Stimulated activated CD4-positive, alpha-beta T cell treated with anti-CD3 and anti-CD28 coated beads, Interleukin-15, amount 100 ng/mL, for 48 hours (primary cell): Measurements from ENCODE around the gene STK11.
A peak's percentile ranks its signal among the peaks of the same experiment; 100 is the strongest.
"Not testable (repeated sequence)": the region's sequence is repeated elsewhere in the genome, so short reads cannot be mapped to it uniquely, and the experiment has no call there.

ENCODE experiments used
- DNase-seq, 2 donors: peaks; one replicate each; pipeline ENCODE4 v3.0.0-alpha.2; 2020; ENCODE audit warnings: low read depth in 2 of 2

STK11 gene

DNA sequence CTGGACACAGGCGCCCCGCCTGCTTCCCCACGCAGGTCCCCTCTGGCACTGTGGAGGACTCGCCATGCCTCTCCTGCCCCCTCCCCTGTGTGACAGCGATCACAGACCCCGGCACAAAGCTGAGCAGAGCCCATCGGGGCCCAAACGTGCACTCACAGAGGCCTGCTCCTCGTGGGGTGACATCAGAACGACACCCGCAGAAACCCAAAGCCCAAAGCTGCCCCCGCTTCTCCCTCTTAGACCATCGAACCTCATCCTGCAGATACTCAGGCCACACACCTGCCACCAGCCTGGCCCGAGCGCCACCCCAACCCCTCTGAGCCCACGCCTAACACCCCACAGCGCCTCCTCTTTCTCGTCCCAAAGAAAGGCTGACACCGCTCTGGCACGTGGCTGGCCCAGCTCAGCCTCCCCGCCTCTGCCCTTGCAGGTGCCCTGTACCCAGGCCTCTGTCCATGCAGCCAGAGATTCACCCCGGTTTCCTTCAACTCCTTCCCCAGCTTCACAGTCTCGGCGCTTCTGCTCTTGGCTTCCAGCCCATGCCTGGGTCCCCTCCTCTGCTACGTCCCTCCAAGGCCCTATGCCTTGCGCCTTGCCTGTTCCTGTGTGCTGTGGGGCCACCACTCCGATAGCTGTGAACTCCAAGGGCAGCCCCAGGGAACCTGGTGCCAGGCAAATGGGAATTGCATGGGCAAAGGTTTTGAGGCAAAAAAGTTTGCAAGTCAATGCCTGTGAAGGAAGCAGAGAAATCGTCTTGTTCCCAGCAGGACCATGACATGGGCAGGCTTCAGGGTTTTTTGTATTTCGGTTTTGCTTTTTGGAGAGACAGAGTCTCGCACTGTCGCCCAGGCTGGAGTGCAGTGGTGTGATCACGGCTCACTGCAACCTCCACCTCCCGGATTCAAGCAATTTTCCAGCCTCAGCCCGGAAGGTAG lies 33.1 kb downstream of the STK11 start:
- no peak for DNase-seq

DNA sequence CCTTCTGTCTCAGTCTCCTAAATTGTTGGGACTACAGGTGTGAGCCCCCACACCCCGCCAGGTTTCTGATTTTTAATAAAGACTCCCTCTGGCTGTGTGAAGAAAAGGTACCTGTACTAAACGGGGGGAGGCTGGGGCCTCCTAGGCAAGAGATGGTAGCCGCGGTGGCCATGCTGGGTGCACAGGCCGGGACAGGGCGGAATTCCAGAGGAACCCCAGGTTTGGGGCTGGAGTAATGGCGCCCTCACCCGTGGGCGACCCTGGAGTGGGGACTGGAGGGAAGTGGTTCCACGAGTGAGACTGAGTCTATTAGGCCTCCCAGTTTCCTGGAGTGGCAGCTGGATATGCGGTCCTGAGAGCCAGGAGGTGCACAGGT lies 33.8 kb downstream of the STK11 start:
- no peak for DNase-seq

DNA sequence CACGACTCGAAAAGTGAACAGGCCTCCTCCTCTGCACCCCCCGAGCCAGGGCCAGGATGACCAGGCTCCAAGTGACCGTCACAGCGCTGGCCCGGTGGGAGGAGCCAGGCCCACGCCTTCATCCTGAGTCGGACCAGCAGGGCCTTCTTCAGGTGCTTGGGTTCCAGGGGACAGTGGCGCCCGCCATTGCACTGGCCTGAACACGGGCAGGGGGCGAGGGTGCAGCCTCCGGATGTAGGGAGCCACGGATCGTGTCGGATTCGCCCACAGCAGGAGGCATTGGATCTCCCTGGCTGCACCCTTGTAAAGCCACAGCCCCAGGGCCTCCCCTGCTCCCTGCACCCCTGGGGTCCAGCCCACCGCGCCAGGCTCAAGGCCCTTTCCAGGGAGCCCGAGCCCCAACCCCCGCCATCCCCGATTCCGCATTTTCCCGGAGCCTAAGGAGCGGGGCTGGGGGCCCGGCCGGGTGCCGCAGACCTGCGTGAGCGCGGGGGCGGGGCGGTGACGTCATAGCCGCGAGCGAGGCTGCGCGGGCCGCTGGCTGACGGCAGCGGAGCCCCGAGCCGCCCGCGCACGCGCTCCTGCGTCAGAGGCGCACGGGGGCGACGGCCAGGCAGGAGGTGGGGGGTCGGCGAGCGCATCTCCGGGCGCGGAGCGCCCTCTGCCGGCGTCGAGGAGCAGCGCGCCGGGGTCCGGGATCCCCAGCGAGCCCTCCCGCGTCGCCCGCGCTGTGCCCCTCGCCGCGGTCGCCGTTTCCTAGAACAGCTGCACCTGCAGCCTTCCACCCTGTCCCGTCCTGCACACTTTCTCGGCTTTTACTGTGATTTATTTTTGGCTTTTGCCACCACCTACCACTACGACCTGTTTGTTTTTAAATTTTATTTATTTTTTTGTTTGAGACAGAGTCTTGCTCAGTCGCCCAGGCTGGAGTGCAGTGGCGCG lies 34.5 kb downstream of the STK11 start:
- DNase-seq = peak; percentile 84 to 96

DNA sequence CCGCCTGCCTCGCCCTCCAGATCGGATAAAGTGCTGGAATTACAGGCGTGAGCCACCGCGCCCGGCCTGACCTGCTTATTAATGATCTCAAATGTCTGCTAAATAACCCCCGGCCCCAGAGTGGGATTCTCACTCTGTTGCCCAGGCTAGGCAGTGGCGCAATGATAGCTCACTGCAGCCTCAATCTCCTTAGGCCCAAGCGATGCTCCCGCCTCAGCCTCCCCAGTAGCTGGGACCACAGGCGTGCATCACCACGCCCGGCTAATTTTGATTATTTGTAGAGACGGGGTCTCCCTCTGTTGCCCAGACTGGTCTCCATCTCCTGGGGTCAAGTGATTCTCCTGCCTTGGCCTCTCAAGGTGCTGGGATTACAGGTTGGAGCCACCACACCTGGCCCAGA lies 35.3 kb downstream of the STK11 start:
- no peak for DNase-seq

DNA sequence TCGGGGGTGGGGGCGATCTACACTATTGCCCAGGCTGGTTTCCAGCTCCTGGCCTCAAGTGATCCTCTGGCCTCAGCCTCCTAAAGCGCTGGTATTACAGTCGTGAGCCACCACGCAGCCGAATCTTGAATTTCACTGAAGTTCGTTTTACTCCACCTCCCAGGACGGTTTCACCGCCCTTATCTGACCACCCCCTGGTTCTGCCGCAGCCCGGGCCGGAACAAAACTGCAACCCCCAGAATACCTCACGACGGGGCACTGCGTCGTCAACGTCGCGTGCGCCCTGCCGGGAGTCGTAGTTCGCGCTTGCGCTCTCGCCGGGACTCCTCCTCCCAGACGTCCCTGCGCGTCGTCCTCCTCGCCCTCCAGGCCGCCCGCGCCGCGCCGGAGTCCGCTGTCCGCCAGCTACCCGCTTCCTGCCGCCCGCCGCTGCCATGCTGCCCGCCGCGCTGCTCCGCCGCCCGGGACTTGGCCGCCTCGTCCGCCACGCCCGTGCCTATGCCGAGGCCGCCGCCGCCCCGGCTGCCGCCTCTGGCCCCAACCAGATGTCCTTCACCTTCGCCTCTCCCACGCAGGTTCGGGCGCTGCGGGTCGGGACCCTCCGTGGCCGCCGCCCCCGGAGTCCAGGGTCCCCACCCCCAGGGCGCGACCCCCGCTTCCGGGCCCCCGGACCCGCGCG lies 36.0 kb downstream of the STK11 start, which contains the start of gene ATP5F1D:
Gene ATP5F1D (plus strand): TSS at position 335 of the 679 bp plus-strand sequence. CDS start 100 bp downstream, at position 435.
- peak; percentile 86 to 96 for DNase-seq

DNA sequence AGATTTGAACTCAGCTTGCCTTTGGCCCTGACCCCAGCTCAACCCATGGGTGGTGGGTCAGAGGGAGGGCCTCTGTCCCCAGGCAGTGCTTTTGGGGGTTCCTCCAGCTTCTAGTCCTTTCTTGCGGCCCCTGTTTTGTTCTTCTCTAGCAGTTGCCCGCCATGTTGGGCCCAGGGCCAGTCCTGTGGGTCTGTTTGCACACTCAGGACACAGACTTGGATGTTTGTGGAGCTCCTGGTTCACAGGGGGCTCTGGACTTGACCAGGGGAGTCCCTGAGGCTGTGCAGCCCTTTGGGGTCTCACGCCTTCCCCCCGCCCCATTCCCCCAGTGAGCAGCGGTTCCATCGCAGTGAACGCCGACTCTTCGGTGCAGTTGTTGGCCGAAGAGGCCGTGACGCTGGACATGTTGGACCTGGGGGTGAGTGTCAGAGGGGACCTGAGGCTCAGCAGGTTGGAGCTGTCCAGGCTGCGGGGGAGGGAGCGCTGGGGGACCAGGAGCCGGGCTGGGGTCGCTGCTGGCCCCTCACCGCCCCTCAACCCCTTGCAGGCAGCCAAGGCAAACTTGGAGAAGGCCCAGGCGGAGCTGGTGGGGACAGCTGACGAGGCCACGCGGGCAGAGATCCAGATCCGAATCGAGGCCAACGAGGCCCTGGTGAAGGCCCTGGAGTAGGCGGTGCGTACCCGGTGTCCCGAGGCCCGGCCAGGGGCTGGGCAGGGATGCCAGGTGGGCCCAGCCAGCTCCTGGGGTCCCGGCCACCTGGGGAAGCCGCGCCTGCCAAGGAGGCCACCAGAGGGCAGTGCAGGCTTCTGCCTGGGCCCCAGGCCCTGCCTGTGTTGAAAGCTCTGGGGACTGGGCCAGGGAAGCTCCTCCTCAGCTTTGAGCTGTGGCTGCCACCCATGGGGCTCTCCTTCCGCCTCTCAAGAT lies 38.5 kb downstream of the STK11 start:
- DNase-seq = peak in 1 of 2 donors; percentile 87

DNA sequence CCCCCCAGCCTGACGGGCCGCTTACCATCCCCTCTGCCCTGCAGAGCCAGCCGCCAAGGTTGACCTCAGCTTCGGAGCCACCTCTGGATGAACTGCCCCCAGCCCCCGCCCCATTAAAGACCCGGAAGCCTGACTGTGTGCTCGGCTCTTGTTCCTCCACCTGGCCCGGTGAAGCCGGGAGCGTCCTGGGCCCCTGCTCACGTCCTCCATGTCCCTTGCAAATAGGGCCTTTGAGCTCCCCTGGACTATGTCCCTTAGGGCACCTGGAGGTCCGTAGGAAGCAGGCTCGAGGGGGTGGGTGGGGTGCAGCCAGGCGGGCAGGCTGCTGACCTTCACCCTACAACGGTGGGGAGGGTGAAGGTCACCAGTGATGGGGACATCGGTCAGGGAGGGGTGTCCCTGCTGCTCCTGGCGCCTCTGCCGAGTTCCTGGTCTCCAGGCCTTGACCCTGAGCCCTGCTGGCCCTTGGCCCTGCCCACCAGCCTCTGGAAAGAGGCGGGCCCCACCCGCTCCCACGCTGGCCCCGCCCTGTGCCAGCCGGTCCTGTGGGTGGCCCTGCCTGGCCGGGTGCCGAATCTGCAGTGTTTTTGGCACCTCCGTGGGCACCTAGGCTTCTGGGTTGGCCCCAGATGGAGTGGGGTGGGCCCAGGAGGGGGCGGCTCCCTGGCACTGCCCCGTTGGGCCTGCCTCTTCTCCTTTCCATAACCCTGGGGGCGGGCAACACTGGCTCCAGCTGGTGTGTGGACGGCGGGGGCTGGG lies 39.3 kb downstream of the STK11 start:
- DNase-seq = no peak

DNA sequence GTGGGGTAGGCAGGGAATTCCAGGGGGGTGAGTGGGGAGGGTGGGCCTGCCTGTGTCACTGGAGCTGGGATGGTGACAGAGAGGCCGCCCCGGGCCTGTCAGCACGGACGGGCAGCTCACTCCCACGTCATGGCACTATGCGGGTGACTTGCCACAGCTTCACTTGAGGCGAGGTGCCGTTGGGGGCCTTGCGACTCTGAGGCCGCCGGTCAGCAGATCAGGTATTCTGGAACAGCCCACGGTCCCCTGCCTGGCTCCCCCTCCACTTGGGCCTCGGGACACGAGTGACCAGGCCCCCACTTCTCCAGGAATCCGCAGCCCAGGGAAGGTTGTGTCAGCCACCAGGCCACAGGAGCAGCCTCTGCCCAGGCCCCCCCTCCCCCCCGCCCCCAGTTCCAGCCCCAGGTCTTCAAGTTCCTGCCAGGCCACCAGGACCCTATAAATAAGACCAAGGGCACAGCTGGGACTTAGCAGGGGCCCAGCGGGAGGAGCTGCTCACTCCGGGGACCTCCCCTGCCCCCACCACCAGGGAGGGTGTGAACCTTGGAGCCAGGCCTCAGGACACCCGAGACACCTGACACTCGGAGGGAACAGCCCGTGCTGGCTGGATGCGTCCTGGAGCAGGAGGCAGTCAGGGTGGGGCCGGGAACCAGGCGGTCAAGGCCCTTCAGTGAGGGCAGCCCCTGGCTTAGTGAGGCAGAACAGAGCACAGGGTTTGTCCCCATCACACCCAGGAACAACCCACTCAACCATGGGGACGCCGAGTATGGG lies 40.1 kb downstream of the STK11 start:
- no peak for DNase-seq

DNA sequence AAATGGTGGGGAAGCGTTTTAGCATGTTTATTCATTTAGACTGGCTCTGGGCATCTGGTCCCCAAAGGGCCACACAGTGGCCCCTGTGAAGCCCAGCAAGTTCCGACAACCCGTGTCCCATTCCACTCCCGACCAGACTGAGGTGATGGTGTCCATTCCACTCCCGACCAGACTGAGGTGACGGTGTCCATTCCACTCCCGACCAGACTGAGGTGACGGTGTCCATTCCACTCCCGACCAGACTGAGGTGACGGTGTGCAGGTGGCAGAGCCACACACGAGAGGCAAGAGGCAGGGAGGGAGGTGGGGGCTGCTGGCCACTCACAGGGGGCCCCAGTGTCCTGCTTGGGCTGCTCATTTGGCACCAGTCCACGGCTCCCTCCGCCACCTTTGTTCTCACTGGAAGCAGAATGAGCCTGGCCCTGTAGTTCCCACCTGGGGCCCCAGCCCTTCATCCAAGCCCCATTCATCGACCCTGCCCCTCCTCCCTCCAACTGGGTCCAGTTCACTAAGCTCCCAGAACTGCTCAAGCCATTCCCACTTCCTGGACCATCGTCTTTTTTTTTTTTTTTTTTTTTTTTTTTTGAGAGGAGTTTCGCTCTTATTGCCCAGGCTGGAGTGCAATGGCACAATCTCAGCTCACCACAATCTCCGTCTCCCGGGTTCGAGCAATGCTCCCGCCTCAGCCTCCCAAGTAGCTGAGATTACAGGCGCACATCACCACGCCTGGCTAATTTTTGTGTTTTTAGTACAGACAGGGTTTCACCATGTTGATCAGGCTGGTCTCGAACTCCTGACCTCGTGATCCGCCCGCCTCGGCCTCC lies 40.9 kb downstream of the STK11 start:
- not testable (repeated sequence) for DNase-seq

DNA sequence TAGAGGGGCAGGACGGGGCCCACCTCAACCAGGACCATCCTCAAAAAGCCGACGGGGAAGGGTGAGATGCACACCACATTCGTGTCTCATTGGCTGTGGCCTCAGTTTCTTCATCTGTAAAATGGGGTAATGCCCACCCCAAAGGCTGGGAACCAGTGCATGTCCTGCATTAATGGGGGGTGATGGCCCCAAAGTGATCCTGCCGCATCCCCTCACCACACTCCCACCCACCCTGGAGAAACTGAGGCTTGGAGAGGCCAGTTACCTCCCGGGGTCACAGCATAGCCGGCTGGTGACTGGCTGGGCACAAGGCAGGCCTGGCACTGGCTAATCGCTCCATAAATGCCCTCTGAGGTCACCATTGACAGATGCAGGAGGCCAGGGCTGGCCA lies 42.2 kb downstream of the STK11 start:
- no peak for DNase-seq

DNA sequence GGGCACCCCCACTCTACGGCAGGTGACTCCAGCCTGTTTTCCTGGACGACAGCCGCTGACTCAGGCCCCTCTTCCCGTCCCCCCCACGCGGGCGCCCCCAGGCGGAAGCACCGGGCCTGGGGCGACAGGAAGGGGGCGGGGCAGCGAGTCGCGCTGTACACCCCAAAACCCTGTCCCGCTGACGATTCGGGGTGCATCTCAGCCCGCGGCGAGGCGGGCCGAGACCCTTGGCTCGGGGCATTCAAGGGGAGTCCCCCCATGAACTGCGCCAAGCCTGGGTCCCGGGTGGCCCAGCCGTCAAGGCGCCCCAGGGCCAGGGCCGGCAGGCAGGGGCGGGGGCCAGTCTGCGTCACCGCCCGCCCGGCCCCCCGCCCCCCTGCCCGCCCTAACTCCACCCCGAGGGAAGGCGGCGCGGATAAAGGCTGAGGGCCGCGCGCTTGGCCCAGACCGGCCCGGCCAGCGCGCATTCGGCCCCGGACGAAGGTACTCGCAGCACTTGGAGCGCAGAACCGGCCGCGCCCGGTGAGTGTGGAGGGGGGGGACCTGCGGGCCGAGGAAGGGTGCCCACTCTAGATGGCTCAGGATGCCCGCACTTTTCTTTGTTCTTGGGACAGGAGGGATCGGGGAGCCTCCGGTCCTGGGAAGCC lies 42.7 kb downstream of the STK11 start, which contains the start of gene MIDN:
Gene MIDN (plus strand): TSS at position 445 of the 647 bp plus-strand sequence. CDS start 1,714 bp downstream, outside the sequence.
- DNase-seq = no peak

DNA sequence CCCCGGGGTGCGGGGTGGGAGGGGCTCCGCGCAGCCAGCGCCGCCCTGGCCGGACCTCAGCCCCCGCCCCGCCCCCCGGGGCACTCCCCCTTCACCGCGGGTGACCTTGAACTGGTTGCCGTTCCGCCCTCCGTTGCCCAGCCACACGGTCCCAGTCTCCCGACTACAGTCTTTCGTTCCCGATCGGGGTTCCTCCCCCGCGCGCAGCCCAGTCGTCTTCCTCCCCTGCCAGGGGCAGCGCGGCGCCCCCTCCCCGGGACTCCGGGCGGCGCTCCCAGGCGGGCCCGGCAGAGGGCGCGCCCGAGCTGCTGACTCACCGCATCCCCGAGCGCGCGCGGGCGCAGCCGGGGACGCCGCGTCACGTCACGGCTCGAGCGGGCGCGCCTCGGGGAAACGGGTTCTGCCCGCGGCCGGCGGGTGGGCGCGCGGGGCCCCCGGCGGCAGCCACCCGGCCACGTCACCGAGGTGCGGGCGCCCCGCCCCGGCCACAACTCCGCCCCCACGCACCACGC lies 43.3 kb downstream of the STK11 start:
- DNase-seq = peak in 1 of 2 donors; percentile 76

DNA sequence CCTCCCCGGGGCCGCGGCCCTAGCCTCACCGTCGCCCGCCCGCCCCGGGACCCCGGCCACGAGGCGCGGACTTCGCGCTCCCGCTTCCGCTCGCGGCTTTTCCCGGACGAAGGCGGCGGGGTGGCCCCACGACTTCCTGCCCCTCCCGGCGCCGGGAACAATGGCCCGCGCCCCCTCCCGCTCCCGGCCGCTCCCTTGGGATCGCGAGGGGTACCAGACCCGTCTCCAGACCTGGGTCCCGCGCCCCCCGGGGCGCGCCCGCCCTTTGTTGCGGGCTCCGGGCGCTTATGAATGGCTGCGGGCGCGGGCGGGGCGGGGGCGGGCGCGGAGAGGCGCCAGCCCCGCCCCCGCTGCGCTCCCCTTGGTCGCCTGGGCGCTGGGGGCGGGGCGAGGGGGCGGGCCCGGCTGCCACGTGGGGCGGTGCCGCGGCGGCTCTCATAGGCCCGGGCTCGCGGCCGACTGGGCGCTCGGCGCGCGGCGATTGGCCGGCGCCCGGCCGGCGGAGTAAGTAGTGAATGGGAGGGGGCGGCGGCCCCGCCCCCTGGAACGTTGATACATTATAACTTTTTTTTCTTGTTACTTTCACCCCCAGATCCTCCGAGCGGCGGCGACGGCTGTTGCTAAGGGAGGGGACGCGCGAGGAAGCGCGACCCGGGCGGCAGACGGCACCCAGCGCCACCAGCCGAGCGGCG lies 43.9 kb downstream of the STK11 start:
- DNase-seq = peak; percentile 86 to 92

DNA sequence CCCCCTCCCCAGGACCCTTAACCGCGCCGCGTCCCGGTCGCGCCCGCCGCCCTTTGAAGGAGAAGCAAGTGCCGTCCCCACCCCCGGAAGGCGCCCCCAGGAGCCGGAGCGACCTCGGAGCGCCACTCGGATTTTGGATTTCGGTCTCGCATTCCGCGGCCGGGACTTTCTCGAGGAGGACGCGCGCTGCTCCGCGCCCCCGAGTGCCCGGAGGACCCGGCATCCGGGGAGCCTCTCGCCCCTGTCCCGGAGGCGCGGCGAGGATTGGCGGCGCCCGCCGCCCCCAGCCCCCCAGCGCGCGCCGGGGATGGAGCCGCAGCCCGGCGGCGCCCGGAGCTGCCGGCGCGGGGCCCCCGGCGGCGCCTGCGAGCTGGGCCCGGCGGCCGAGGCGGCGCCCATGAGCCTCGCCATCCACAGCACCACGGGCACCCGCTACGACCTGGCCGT lies 44.4 kb downstream of the STK11 start:
- DNase-seq = no peak

DNA sequence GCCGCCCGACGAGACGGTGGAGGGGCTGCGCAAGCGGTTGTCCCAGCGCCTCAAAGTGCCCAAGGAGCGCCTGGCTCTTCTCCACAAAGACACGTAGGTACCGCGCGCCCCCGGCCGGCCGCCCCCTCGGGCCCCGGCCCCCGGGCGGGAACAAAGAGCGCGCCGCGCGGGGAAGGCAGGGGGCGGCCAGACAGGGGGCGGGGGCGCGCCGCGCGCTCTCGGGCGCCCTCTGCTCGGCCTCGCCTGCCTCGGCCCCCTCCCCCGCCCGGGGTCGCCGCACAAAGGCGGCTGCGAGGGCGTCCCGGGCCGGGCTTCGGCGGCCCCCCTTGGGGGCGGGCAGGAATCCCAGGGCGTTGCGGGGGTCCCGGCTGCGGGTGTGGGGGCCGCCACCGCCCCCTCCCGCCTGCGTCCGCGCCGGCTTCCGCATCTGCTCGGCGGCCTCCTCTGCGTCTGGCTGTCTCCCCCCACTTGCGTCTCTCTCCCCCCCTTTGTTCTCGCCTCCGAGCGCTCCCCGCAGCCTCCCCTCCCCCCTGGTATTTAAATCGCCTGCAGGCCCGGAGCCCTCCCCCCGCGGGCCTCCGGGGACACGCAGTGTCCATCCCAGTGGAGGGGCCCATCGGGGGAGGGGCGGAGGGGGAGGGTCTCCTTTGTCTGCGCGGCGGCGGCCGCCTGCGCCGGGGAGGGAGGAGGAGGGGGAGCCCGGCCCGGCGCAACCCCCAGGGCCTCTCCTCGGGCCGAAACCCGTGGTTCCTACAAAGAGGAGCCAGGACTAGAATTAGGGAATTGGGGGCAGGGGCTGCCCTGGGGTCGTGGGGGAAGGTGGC lies 45.1 kb downstream of the STK11 start:
- no peak for DNase-seq
